Measurements from ENCODE around the gene OR2A2.

Gene OR2A2

DNA sequence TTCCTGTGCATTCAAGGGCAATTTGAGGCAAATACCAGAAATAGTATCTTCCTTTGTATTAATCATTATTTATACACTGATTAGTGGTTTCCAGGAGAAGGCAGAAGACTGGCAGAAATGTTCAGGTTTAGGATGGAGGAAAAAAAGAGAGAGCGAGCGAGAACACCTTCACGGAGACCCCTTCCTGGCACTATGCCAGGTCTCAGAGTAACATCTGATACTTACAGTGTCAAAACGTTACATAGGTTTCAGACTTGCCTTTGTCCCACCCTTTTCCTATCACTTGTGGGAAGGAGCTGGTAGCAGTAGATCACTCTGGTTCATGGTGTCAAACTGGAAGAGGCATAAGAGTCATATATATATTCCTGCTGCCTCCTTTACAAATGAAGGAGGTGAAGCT is 22.7 kb upstream of the OR2A2 start:
- Mint-ChIP-seq H3K27me3 (ENCODE audit: low read depth, poor library complexity) (peaks cover 4% of the 10 kb centered on the region), H3K36me3 (ENCODE audit: low read depth) (no peaks in the 10 kb centered on the region), H3K27ac (no peak overlapping the region), H3K4me3 (no peak overlapping the region), H3K9me3 (peaks cover 5% of the 10 kb centered on the region), H3K4me1 (no peaks in the 10 kb centered on the region)
- TF ChIP-seq, protein P1, sequence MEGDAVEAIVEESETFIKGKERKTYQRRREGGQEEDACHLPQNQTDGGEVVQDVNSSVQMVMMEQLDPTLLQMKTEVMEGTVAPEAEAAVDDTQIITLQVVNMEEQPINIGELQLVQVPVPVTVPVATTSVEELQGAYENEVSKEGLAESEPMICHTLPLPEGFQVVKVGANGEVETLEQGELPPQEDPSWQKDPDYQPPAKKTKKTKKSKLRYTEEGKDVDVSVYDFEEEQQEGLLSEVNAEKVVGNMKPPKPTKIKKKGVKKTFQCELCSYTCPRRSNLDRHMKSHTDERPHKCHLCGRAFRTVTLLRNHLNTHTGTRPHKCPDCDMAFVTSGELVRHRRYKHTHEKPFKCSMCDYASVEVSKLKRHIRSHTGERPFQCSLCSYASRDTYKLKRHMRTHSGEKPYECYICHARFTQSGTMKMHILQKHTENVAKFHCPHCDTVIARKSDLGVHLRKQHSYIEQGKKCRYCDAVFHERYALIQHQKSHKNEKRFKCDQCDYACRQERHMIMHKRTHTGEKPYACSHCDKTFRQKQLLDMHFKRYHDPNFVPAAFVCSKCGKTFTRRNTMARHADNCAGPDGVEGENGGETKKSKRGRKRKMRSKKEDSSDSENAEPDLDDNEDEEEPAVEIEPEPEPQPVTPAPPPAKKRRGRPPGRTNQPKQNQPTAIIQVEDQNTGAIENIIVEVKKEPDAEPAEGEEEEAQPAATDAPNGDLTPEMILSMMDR (IDR thresholded peaks at IDR 0.05) = no peak
- DNase-seq = no peak

DNA sequence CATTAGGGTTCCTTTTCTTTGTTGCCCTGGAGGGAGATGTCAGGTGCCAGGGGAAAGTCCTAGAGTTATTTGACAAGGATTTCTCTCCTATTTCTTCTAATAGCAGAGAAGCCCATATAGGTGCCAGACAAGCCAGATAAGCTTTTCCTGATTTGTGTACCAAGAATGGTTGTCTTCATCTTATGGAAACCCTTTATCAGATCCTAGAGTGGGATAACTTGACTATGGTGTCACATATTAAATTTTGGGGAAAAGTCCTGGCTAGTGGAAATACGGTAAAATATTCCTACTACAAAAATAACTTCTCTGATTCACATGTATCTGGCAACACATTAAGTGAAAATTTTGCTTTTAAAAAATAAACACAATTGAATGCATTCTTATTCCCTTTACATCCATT is 22.2 kb upstream of the OR2A2 start:
- H3K27ac Mint-ChIP-seq = no peak overlapping the region
- no peak for DNase-seq
- peaks cover 10% of the 10 kb centered on the region for H3K9me3 Mint-ChIP-seq
- peaks cover 4% of the 10 kb centered on the region for H3K27me3 Mint-ChIP-seq (ENCODE audit: low read depth, poor library complexity)
- TF ChIP-seq, protein P1 (IDR thresholded peaks at IDR 0.05) = no peak
- H3K4me3 Mint-ChIP-seq = no peak overlapping the region
- no peaks in the 10 kb centered on the region for H3K36me3 Mint-ChIP-seq (ENCODE audit: low read depth)
- no peaks in the 10 kb centered on the region for H3K4me1 Mint-ChIP-seq

DNA sequence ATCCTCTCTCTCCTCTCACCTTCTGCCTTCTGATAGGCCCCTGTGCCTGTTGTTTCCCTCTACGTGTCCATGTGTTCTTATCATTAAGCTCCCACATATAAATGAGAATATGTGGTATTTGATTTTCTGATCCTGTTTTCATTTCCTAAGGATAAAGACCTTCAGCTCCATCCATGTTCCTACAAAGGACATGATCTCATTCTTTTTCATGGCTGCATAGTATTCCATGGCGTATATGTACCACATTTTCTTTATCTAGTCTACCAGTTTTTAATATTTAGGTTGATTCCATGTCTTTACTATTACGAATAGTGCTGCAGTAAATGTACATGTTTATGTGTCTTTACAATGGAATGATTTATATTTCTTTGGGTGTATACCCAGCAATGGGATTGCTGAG is 18.7 kb upstream of the OR2A2 start:
- TF ChIP-seq, protein P1 (IDR thresholded peaks at IDR 0.05) = no peak
- Mint-ChIP-seq H3K36me3 (ENCODE audit: low read depth) (no peaks in the 10 kb centered on the region), H3K9me3 (peaks cover 13% of the 10 kb centered on the region), H3K27me3 (ENCODE audit: low read depth, poor library complexity) (peaks cover 4% of the 10 kb centered on the region), H3K27ac (no peak overlapping the region), H3K4me3 (no peak overlapping the region), H3K4me1 (no peaks in the 10 kb centered on the region)
- no peak for DNase-seq

DNA sequence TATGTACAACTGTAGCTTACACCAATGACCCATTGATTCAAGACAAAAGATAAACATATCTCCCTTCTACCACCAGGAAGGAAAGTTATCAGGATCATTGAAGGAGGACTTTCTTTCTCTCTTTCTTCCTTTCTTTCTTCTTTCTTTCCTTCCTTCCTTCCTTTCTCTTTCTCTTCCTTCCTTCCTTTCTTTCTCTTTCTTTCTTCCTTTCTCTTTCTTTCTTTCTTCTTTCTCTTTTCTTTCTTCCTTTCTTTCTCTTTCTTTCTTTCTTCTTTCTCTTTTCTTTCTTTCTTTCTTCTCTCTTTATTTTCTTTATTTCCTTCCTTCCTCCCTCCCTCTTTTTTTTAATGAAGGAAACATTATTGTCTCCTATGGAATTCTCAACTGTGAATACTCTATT is 10.6 kb upstream of the OR2A2 start:
- no peaks in the 10 kb centered on the region for H3K4me1 Mint-ChIP-seq
- TF ChIP-seq, protein P1 (IDR thresholded peaks at IDR 0.05) = no peak
- DNase-seq = no peak
- no peak overlapping the region for H3K4me3 Mint-ChIP-seq
- H3K36me3 Mint-ChIP-seq (ENCODE audit: low read depth) = no peaks in the 10 kb centered on the region
- H3K27me3 Mint-ChIP-seq (ENCODE audit: low read depth, poor library complexity) = peaks cover 8% of the 10 kb centered on the region
- H3K9me3 Mint-ChIP-seq = no peaks in the 10 kb centered on the region
- no peak overlapping the region for H3K27ac Mint-ChIP-seq

DNA sequence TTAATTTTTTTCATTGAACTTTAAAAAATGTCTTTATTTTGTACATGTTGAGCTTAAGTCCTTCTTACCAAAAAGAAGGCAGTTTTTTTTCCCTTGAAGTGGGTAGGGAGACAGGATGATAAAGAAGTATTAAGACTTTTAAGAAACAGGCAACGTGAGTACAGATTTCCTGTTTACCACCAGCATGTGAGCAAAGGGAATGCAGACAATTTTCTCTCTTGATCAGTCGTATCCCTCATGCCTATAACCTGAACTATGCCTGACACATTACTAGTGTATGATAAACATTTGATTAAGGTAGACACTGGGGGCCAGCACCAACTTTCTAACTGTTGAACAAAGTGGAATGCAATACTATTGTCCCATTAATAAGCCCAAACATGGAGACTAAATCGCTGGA is 8.8 kb upstream of the OR2A2 start:
- TF ChIP-seq, protein P1 (IDR thresholded peaks at IDR 0.05) = no peak
- Mint-ChIP-seq H3K9me3 (no peaks in the 10 kb centered on the region), H3K27ac (no peak overlapping the region), H3K27me3 (ENCODE audit: low read depth, poor library complexity) (peaks cover 10% of the 10 kb centered on the region), H3K36me3 (ENCODE audit: low read depth) (no peaks in the 10 kb centered on the region), H3K4me1 (no peaks in the 10 kb centered on the region), H3K4me3 (no peak overlapping the region)
- no peak for DNase-seq

DNA sequence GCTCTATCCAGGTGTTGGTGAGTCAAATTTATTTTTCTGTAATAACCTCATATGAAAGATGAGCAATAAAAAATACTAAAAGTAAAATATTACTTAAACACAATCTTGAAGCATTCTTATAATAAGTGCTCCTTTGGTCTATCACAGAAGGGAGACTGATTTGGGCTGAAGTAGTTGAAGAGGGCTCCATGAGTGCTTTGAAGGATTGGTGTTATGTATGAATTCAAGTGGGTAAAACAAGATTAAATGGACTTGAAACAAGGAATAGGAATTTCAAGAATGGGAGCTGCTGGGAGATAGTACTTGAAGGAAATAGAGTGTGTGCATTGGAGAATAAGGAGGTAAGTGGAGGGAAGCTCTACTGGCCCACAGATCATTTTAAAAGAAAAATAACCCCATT is 7.3 kb upstream of the OR2A2 start:
- Mint-ChIP-seq H3K4me1 (no peaks in the 10 kb centered on the region), H3K27ac (no peak overlapping the region), H3K36me3 (ENCODE audit: low read depth) (no peaks in the 10 kb centered on the region), H3K9me3 (no peaks in the 10 kb centered on the region), H3K4me3 (no peak overlapping the region), H3K27me3 (ENCODE audit: low read depth, poor library complexity) (peaks cover 14% of the 10 kb centered on the region)
- no peak for DNase-seq
- TF ChIP-seq, protein P1 (IDR thresholded peaks at IDR 0.05) = no peak
